Erythroblast (primary cell): ENCODE results near the gene RTN4R.

ENCODE experiments used
- GATA1 ChIP-seq: IDR thresholded peaks from 2 replicates; pipeline ENCODE4 v1.6.1; 2011; ENCODE audit warnings: low read depth, mild to moderate bottlenecking, control low read depth, low read length, moderate library complexity
- POLR2A ChIP-seq: IDR thresholded peaks from 2 replicates; pipeline ENCODE4 v1.6.1; 2011; ENCODE audit warnings: mild to moderate bottlenecking, low read length

- TF ChIP-seq POLR2A (no peak), GATA1 (no peak)
Measured at GRCh38 chr22:20291249-20291586, 23.1 kb upstream of the RTN4R start.
